Kidney capillary endothelial cell (primary cell): ENCODE data around the gene SLC25A31.

Experiments
- DNase-seq: peaks from one replicate; pipeline ENCODE4 v3.0.0-alpha.2; 2018; ENCODE audit warnings: low spot score

Gene SLC25A31

GRCh38 chr4:127777487-127777886 lies 47.3 kb downstream of the SLC25A31 start:
- no peak for DNase-seq

GRCh38 chr4:127778102-127778501 lies 47.9 kb downstream of the SLC25A31 start:
- DNase-seq = no peak

GRCh38 chr4:127780598-127780997 lies 50.4 kb downstream of the SLC25A31 start:
- DNase-seq = no peak

GRCh38 chr4:127781300-127782024 lies 51.3 kb downstream of the SLC25A31 start:
- peak; percentile 35 for DNase-seq

- DNase-seq = peak; percentile 76
Observed at GRCh38 chr4:127782025-127782274, 51.8 kb downstream of the SLC25A31 start.

GRCh38 chr4:127782275-127783025 lies 52.2 kb downstream of the SLC25A31 start, which contains the start of gene HSPA4L:
Gene HSPA4L (plus strand): TSS chr4:127782322. CDS start chr4:127782551, 229 bp downstream.
- DNase-seq = peak; percentile 43

DNA sequence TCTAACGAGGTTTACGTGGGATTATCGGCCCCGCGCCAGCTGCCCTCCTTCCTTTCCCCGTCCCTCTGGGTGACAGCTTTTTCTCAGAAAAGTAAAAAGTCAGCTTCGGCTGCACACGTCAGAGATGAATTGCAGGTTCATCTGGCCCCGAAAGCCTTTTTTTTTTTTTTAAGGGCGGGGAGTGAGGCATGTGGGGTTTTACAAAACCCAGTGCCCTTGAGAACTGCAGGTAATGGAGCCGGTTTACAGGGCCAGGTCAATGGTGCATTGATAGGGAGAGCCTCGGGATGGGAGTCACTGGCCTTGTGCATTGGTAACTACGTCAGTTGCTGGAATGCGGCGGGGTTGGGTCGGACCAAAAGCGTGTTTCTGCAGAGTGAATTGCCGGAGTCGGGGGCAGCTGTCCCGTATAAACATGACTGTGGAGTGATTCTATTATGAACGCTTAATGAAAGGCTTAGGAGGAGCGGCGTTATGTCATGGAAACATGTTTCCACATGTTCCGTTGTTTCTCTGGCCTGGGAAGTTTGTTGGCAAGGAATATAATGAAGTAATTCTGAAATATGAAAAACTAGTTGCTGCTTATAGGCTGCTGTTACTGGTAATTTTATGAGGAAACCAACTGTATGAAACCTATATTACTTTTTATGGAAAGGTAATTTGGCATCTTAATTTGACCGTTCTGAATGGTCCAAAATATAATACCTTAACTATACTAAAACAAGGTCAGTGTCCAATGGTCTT lies 53.0 kb downstream of the SLC25A31 start:
- DNase-seq = no peak

- DNase-seq = no peak
Observed at GRCh38 chr4:127783955-127784770, 54.0 kb downstream of the SLC25A31 start.

DNA sequence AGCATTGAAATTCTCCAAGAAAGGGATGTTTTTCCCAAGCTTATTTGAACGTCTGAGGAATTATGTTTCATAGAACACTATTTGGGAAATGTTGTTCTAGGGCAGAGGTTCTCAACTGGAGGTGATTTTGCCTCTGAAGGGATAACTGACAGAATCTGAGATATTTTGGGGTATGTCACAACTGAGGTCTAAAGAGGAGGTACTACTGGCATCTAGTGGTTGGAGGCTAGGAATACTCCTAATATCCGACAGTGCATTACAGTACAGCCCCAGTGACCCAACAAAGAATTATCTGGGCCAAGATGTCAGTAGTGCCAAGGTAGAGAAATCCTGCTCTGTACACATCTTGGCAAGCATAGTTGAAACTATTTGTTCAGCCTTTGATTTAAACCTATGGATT lies 58.3 kb downstream of the SLC25A31 start:
- DNase-seq = no peak

GRCh38 chr4:127791391-127791790 lies 61.2 kb downstream of the SLC25A31 start:
- DNase-seq = no peak

DNA sequence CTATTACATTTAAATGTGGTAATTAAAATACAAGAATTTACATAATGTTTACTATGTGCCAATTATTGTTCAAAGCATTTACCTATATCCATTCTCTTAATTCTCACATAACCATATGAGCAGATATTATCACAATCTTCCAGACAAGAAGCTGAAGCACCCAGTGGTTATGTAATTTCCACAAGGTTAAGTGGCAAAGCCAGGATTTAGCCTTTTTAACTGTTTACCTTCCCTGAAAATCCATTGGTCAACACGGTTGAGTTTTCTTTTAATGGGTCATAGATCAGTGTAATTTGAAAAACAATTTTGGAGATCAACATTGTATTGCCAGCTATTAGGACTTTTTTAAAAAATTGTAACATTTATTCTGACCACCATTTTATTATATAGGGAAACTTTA lies 63.3 kb downstream of the SLC25A31 start:
- DNase-seq = no peak

- no peak for DNase-seq
Observed at GRCh38 chr4:127799711-127800110, 69.5 kb downstream of the SLC25A31 start.

DNA sequence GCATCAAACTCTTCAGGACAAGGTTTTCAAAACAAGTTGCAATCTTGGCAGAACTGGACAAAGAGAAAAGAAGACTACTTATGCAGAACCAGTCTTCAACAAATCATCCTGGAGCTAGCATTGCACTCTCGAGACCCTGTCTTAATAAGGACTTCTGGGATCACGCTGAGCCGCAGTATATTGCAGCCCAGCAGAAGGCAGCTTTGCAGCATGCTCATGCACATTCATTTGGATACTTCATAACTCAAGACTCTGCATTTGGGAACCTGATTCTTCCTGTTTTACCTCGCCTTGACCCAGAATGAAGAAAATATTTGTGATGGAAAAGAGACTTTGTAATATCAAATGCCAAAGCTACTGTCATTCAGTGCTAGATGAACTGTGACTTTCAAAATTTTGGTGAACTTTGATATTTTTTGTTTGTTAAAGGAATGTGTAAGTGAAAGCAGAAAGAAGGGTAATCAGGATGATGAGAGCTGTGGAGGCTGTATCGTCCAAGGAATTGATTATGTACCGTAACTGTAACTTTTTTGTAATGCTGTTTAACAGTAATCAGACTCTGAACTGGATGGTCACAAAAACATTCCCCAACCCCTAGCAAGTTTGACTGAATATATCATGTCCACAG lies 79.1 kb downstream of the SLC25A31 start:
- no peak for DNase-seq

DNA sequence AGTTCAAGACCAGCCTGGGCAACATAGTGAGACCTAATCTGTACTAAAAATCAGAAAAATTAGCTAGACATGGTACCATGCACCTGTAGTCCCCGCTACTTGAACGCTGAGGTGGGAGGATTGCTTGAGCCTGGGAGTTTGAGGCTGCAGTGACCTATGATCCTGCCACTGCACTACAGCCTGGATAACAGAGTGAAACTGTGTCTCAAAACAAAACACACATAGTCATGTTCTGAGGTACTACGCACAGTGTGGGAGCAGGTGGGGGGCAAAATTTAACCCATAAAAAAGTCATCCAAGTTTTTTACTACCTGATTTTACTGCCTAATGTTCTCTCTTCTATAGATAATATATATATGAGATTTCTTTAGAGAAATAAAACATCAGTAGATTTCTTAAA lies 80.4 kb downstream of the SLC25A31 start:
- DNase-seq = no peak

DNA sequence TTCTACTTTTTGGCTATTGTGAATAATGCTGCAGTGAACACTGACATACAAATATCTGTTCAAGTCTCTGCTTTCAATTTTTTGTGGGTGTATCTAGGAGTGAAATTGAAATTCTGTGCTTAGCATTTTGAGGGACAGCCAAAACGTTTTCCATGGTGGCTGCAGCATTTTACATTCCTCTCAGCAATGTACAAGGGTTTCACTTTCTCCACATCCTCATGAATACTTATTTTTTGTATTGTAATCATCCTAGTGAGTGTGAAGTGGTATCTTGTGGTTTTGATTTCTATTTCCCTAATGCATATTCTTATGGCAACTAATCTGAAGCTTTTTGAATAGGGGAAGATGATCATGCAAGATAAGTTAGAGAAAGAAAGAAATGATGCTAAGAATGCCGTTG lies 92.2 kb downstream of the SLC25A31 start:
- no peak for DNase-seq
